ENCODE measurements around the gene ARMC12. TPM values are rescaled to one million over a fixed set of nuclear protein-coding genes. Genes with fewer than 3 reads are reported as not detected.

Gene ARMC12
- total and polyA plus RNA-seq, 2 of the 13 experiments (the other 11 are each of a cell fraction or from before 2014, with no cell fraction given) = 1.3 TPM; not detected in 1

DNA sequence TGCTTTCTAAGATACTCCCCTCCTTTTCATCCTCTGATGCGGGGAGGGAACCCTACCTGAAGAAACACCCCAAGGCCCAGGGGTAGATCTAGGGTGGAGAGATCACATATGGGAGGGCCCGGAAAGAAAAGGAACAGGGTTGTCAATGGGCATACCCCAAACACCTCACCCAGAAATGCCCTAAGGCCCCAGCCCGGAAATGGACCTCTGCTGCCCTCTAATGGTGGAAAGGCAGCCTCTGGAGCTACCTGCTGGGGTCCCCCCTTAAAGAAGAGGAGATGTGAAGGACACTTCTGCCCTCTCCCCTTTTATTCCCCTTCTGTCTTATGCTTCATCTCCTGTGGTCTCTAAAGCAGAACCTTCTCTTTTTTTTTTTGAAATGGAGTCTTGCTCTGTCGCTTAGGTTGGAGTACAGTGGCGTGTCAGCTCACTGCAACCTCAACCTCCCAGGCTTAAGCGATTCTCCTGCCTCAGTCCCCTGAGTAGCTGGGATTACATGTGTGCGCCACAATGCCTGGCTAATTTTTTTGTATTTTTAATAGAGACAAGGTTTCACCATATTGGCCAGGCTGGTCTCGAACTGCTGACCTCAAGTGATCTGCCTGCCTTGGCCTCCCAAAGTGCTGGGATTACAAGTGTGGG is 458 bp upstream of the ARMC12 start (continued):
- TF ChIP-seq, protein P1, sequence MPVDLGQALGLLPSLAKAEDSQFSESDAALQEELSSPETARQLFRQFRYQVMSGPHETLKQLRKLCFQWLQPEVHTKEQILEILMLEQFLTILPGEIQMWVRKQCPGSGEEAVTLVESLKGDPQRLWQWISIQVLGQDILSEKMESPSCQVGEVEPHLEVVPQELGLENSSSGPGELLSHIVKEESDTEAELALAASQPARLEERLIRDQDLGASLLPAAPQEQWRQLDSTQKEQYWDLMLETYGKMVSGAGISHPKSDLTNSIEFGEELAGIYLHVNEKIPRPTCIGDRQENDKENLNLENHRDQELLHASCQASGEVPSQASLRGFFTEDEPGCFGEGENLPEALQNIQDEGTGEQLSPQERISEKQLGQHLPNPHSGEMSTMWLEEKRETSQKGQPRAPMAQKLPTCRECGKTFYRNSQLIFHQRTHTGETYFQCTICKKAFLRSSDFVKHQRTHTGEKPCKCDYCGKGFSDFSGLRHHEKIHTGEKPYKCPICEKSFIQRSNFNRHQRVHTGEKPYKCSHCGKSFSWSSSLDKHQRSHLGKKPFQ (CRISPR knock-in tag; IDR thresholded peaks at IDR 0.05; ENCODE audit: insufficient replicate concordance) = peak; percentile 32
- no peak for TF ChIP-seq ZBTB3 (CRISPR knock-in tag; IDR thresholded peaks at IDR 0.05; ENCODE audit: borderline replicate concordance, low read depth)
- TF ChIP-seq KLF16 (CRISPR knock-in tag; IDR thresholded peaks at IDR 0.05) = peak in 1 of 2 experiments; percentile 57; a peak in 1 of 4 replicates
- TF ChIP-seq ZNF83 (CRISPR knock-in tag; IDR thresholded peaks at IDR 0.05; ENCODE audit: borderline replicate concordance) = no peak
- no peak for TF ChIP-seq AHR (CRISPR knock-in tag; IDR thresholded peaks at IDR 0.05)
- no peak for TF ChIP-seq ZNF432 (CRISPR knock-in tag; IDR thresholded peaks at IDR 0.05; ENCODE audit: borderline replicate concordance)
- no peak for TF ChIP-seq HDAC1 (CRISPR knock-in tag; IDR thresholded peaks at IDR 0.05)
- no peak for TF ChIP-seq ZNF564 (CRISPR knock-in tag; IDR thresholded peaks at IDR 0.05)
- TF ChIP-seq, protein P2, sequence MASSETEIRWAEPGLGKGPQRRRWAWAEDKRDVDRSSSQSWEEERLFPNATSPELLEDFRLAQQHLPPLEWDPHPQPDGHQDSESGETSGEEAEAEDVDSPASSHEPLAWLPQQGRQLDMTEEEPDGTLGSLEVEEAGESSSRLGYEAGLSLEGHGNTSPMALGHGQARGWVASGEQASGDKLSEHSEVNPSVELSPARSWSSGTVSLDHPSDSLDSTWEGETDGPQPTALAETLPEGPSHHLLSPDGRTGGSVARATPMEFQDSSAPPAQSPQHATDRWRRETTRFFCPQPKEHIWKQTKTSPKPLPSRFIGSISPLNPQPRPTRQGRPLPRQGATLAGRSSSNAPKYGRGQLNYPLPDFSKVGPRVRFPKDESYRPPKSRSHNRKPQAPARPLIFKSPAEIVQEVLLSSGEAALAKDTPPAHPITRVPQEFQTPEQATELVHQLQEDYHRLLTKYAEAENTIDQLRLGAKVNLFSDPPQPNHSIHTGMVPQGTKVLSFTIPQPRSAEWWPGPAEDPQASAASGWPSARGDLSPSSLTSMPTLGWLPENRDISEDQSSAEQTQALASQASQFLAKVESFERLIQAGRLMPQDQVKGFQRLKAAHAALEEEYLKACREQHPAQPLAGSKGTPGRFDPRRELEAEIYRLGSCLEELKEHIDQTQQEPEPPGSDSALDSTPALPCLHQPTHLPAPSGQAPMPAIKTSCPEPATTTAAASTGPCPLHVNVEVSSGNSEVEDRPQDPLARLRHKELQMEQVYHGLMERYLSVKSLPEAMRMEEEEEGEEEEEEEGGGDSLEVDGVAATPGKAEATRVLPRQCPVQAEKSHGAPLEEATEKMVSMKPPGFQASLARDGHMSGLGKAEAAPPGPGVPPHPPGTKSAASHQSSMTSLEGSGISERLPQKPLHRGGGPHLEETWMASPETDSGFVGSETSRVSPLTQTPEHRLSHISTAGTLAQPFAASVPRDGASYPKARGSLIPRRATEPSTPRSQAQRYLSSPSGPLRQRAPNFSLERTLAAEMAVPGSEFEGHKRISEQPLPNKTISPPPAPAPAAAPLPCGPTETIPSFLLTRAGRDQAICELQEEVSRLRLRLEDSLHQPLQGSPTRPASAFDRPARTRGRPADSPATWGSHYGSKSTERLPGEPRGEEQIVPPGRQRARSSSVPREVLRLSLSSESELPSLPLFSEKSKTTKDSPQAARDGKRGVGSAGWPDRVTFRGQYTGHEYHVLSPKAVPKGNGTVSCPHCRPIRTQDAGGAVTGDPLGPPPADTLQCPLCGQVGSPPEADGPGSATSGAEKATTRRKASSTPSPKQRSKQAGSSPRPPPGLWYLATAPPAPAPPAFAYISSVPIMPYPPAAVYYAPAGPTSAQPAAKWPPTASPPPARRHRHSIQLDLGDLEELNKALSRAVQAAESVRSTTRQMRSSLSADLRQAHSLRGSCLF (CRISPR knock-in tag; IDR thresholded peaks at IDR 0.05; ENCODE audit: borderline replicate concordance) = no peak
- TF ChIP-seq POGZ (CRISPR knock-in tag; IDR thresholded peaks at IDR 0.05) = no peak
- no peak for TF ChIP-seq YEATS4 (CRISPR knock-in tag; IDR thresholded peaks at IDR 0.05; ENCODE audit: borderline replicate concordance)
- no peak for TF ChIP-seq ZKSCAN5 (CRISPR knock-in tag; IDR thresholded peaks at IDR 0.05)
- TF ChIP-seq GABPA (IDR thresholded peaks at IDR 0.05; ENCODE audit: low read depth, low read length) = no peak
- TF ChIP-seq GABPA (CRISPR knock-in tag; IDR thresholded peaks at IDR 0.05; ENCODE audit: low read depth) = peak; percentile 62
- no peak for TF ChIP-seq ZNF737 (CRISPR knock-in tag; IDR thresholded peaks at IDR 0.05; ENCODE audit: borderline replicate concordance)
- no peak for TF ChIP-seq ZNF329 (CRISPR knock-in tag; IDR thresholded peaks at IDR 0.05; ENCODE audit: low read depth)
- no peak for TF ChIP-seq NFKBIZ (CRISPR knock-in tag; IDR thresholded peaks at IDR 0.05)
- peak; percentile 47; the same call in 1 of the 2 replicates for TF ChIP-seq ZNF547 (CRISPR knock-in tag; IDR thresholded peaks at IDR 0.05)
- 0 out of 2 replicates have a peak, but pooled peaks have one; percentile 33 for TF ChIP-seq ZNF232 (CRISPR knock-in tag; IDR thresholded peaks at IDR 0.05; ENCODE audit: borderline replicate concordance)
- TF ChIP-seq, protein P3, sequence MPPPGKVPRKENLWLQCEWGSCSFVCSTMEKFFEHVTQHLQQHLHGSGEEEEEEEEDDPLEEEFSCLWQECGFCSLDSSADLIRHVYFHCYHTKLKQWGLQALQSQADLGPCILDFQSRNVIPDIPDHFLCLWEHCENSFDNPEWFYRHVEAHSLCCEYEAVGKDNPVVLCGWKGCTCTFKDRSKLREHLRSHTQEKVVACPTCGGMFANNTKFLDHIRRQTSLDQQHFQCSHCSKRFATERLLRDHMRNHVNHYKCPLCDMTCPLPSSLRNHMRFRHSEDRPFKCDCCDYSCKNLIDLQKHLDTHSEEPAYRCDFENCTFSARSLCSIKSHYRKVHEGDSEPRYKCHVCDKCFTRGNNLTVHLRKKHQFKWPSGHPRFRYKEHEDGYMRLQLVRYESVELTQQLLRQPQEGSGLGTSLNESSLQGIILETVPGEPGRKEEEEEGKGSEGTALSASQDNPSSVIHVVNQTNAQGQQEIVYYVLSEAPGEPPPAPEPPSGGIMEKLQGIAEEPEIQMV (CRISPR knock-in tag; IDR thresholded peaks at IDR 0.05; ENCODE audit: low read depth) = no peak
- TF ChIP-seq ATAD3A (CRISPR knock-in tag; IDR thresholded peaks at IDR 0.05) = no peak
- no peak for TF ChIP-seq WIZ (CRISPR knock-in tag; IDR thresholded peaks at IDR 0.05)
- no peak for TF ChIP-seq ZBTB1 (CRISPR knock-in tag; IDR thresholded peaks at IDR 0.05; ENCODE audit: borderline replicate concordance)

Measured in HepG2 (cell line).